ENCODE measurements around the gene RBM28. TPM values are rescaled to one million over a fixed set of nuclear protein-coding genes. Genes with fewer than 3 reads are reported as not detected.

The RBM28 gene
- total RNA-seq, 2 donors from 2014 or later = 20.2 to 28.3 TPM

- intact Hi-C loops (cut with DNase I) = no loop called here
- no peaks in the 10 kb centered on the region for H3K9me3 ChIP-seq
- 82 to 83% methylated on average over 6 of the region's 6 CpGs for WGBS, 2 donors
- ATAC-seq (no peak), DNase-seq (no peak)
- TF ChIP-seq CTCF (IDR thresholded peaks at IDR 0.05) = no peak
- no peak for TF ChIP-seq POLR2A (IDR thresholded peaks at IDR 0.05)
- H3K4me1 ChIP-seq = peaks cover 14% of the 10 kb centered on the region
- peaks cover 0 to 8% of the 10 kb centered on the region in 2 donors for H3K36me3 ChIP-seq (replicated peaks in 1 of 2; ENCODE audit: insufficient read depth in 1 of 2, low read depth in 2 of 2)
- no peak overlapping the region for H3K4me3 ChIP-seq
- H3K27me3 ChIP-seq = no peaks in the 10 kb centered on the region
- H3K27ac ChIP-seq = no peak overlapping the region
Measured at GRCh38 chr7:128341733-128342132, 2.0 kb downstream of the RBM28 start.

GRCh38 chr7:128335730-128336129, 8.0 kb downstream of the RBM28 start:
- Histone ChIP-seq H3K27ac (no peak overlapping the region), H3K36me3 (replicated peaks in 1 of 2; ENCODE audit: insufficient read depth in 1 of 2, low read depth in 2 of 2) (peaks cover under 1 to 27% of the 10 kb centered on the region in 2 donors), H3K9me3 (no peaks in the 10 kb centered on the region), H3K4me1 (peaks cover 6% of the 10 kb centered on the region), H3K27me3 (no peaks in the 10 kb centered on the region), H3K4me3 (no peak overlapping the region)
- intact Hi-C loops (cut with DNase I) = no loop called here
- WGBS, 2 donors = 85 to 91% methylated on average over 3 of the region's 3 CpGs
- ATAC-seq (no peak), DNase-seq (no peak)
- TF ChIP-seq POLR2A (IDR thresholded peaks at IDR 0.05) (no peak), CTCF (IDR thresholded peaks at IDR 0.05) (no peak)

DNA sequence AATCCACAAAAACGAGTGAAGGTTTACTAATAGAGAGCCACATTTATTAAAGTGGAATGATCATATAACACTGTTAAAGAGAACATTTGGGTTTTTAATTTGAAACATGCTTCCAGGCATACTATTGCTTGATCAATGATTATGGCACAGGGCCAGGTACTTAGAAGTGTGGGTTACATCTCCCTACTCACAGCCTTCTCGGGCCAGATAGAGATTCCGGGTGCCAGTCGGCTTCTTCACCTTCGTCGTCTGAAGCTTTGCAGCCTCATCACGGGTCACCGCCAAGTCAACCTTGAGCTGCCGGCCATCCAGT, 19.4 kb downstream of the RBM28 start:
- H3K27me3 ChIP-seq = no peaks in the 10 kb centered on the region
- WGBS, 2 donors = 88 to 93% methylated on average over 9 of the region's 9 CpGs
- H3K36me3 ChIP-seq (replicated peaks in 1 of 2; ENCODE audit: insufficient read depth in 1 of 2, low read depth in 2 of 2) = peaks cover 6 to 23% of the 10 kb centered on the region in 2 donors
- no peaks in the 10 kb centered on the region for H3K4me1 ChIP-seq
- H3K27ac ChIP-seq = no peak overlapping the region
- intact Hi-C loops (cut with DNase I) = no loop called here
- TF ChIP-seq POLR2A (IDR thresholded peaks at IDR 0.05) = no peak
- TF ChIP-seq CTCF (IDR thresholded peaks at IDR 0.05) = no peak
- H3K9me3 ChIP-seq = no peaks in the 10 kb centered on the region
- ATAC-seq = no peak
- no peak for DNase-seq
- H3K4me3 ChIP-seq = no peak overlapping the region

- Histone ChIP-seq H3K9me3 (no peaks in the 10 kb centered on the region), H3K4me3 (no peak overlapping the region), H3K27me3 (no peaks in the 10 kb centered on the region), H3K27ac (no peak overlapping the region), H3K4me1 (no peaks in the 10 kb centered on the region), H3K36me3 (replicated peaks in 1 of 2; ENCODE audit: insufficient read depth in 1 of 2, low read depth in 2 of 2) (peaks cover 6 to 23% of the 10 kb centered on the region in 2 donors)
- ATAC-seq (no peak), DNase-seq (no peak)
- intact Hi-C loops (cut with DNase I) = no loop called here
- TF ChIP-seq CTCF (IDR thresholded peaks at IDR 0.05) (no peak), POLR2A (IDR thresholded peaks at IDR 0.05) (no peak)
- WGBS, 2 donors = 73 to 74% methylated on average over 10 of the region's 10 CpGs
Measured at GRCh38 chr7:128323459-128324367, 20.0 kb downstream of the RBM28 start.

DNA sequence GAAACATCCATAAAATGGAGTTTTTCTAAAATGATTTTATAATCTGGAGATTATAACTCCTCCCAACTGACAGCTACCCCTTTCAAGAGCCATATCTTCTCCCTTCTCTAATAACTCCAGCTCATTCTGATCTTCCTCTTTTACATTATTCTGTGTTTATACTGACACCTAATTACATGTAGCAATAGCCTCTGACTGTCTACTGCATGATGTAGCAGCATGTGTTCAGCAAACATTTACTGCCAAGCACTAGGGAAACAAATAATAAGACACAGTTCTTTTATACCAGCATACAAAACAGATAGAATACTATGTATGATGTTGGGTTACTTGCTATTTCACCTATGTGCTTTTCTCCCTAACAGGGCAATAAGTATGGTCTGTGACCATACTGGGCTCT, 20.7 kb downstream of the RBM28 start:
- DNase-seq (no peak), ATAC-seq (no peak)
- H3K4me1 ChIP-seq = no peaks in the 10 kb centered on the region
- intact Hi-C loops (cut with DNase I) = no loop called here
- H3K4me3 ChIP-seq = no peak overlapping the region
- H3K27me3 ChIP-seq = no peaks in the 10 kb centered on the region
- no peaks in the 10 kb centered on the region for H3K9me3 ChIP-seq
- TF ChIP-seq CTCF (IDR thresholded peaks at IDR 0.05) (no peak), POLR2A (IDR thresholded peaks at IDR 0.05) (no peak)
- H3K36me3 ChIP-seq (replicated peaks in 1 of 2; ENCODE audit: insufficient read depth in 1 of 2, low read depth in 2 of 2) = peaks cover 6 to 23% of the 10 kb centered on the region in 2 donors
- H3K27ac ChIP-seq = no peak overlapping the region
